Caco-2 (cell line): ENCODE measurements around the gene BPIFB6. TPM values are rescaled to one million over a fixed set of nuclear protein-coding genes. Genes with fewer than 3 reads are reported as not detected.

ENCODE experiments used
- BruUV-seq: library from RNA; stranded (reverse); fragments of 400-500 nt; replicated peaks from 2 replicates; lab custom pipeline; 2021; lab: Mats Ljungman, UMichigan
- CTCF ChIA-PET: fragments of 300-600 bp; sonication (Branson Sonifier 250); formaldehyde crosslinking; loops from one replicate; lab custom pipeline; 2022; ENCODE audit warnings: antibody characterized with exemption; lab: Charles Lee
- POLR2A ChIA-PET: fragments of 300-600 bp; sonication (Branson Sonifier 250); formaldehyde crosslinking; loops from one replicate; lab custom pipeline; 2022; ENCODE audit warnings: antibody characterized with exemption; lab: Charles Lee
- DNase-seq, 2 experiments: peaks; one replicate each; pipeline versions ENCODE4 v3.0.0 to v3.0.0-alpha.2; 2020 to 2022
- H3K27me3 ChIP-seq: replicated peaks from 2 replicates; pipeline ENCODE4 v1.6.0; 2011; ENCODE audit warnings: low read length; ENCODE audit not compliant: control insufficient read depth, insufficient read depth
- H3K36me3 ChIP-seq: 2 replicates; pipeline ENCODE4 v1.5.1; 2011; ENCODE audit warnings: low read length; ENCODE audit not compliant: control insufficient read depth, insufficient read depth
- H3K4me1 ChIP-seq: fragments of 250-450 bp; sonication (Bioruptor Pico); 2 replicates; pipeline ENCODE4 v1.5.1; 2020; ENCODE audit warnings: mild to moderate bottlenecking
- H3K4me3 ChIP-seq: 2 replicates; pipeline ENCODE4 v1.5.1; 2011; ENCODE audit warnings: low read depth, mild to moderate bottlenecking, control low read depth, low read length
- H3K9me3 ChIP-seq: fragments of 250-450 bp; sonication (Bioruptor Pico); 2 replicates; pipeline ENCODE4 v1.5.1; 2020; ENCODE audit warnings: mild to moderate bottlenecking, moderate library complexity
- H3K27ac Mint-ChIP-seq: one replicate; pipeline ENCODE4 v1.8.0; 2022; ENCODE audit warnings: mixed read lengths; ENCODE audit not compliant: unreplicated experiment
- H3K27me3 Mint-ChIP-seq: one replicate; pipeline ENCODE4 v1.8.0; 2022; ENCODE audit warnings: mixed read lengths; ENCODE audit not compliant: insufficient read depth, unreplicated experiment
- H3K36me3 Mint-ChIP-seq: one replicate; pipeline ENCODE4 v1.8.0; 2022; ENCODE audit warnings: mild to moderate bottlenecking, mixed read lengths; ENCODE audit not compliant: insufficient read depth, unreplicated experiment
- H3K4me1 Mint-ChIP-seq: one replicate; pipeline ENCODE4 v1.8.0; 2022; ENCODE audit warnings: low read depth, mixed read lengths; ENCODE audit not compliant: unreplicated experiment
- H3K4me3 Mint-ChIP-seq: one replicate; pipeline ENCODE4 v1.8.0; 2022; ENCODE audit warnings: mild to moderate bottlenecking, moderate library complexity, mixed read lengths; ENCODE audit not compliant: unreplicated experiment
- H3K9me3 Mint-ChIP-seq: one replicate; pipeline ENCODE4 v1.8.0; 2022; ENCODE audit warnings: mixed read lengths; ENCODE audit not compliant: unreplicated experiment
- CTCF ChIP-seq, 2 experiments: fragments of 200-600 bp in 1 of 2; IDR thresholded peaks; 1 replicate in 1 of 2; 2 replicates in 1 of 2; pipeline versions ENCODE4 v1.5.1 to v1.8.0; 2011 to 2022; ENCODE audit warnings: antibody characterized with exemption in 1 of 2, control low read depth in 1 of 2, inconsistent platforms in 1 of 2, low read depth in 1 of 2, low read length in 1 of 2, mild to moderate bottlenecking in 1 of 2, moderate library complexity in 1 of 2; ENCODE audit not compliant: insufficient read depth in 1 of 2, severe bottlenecking in 1 of 2, unreplicated experiment in 1 of 2
- intact Hi-C: fragments of 100-400 bp; cut with micrococcal nuclease; formaldehyde crosslinking; loops from one replicate; pipeline ENCODE4 v1.10.0; 2022; ENCODE audit not compliant: unreplicated experiment
- total RNA-seq: library from RNA; stranded (reverse); gene quantifications from 2 replicates; pipeline ENCODE4 v1.2.3, GENCODE V29; 2022

Gene BPIFB6
- total RNA-seq, 1 experiment from 2014 or later, result not detected

- Mint-ChIP-seq H3K4me3 (no peak within 1 kb of the TSS), H3K27ac (no peak within 1 kb of the TSS), H3K9me3 (peaks cover 10% of the 10 kb centered on the region), H3K36me3 (no peaks in the 10 kb centered on the region), H3K4me1 (no peaks in the 10 kb centered on the region), H3K27me3 (peaks cover 18% of the 10 kb centered on the region)
- Histone ChIP-seq H3K9me3 (peaks cover 10% of the 10 kb centered on the region), H3K4me3 (no peak within 1 kb of the TSS), H3K4me1 (no peaks in the 10 kb centered on the region), H3K36me3 (no peaks in the 10 kb centered on the region), H3K27me3 (peaks cover 3% of the 10 kb centered on the region)
- DNase-seq, result no peak
- POLR2A ChIA-PET, result no interaction called here
- TF ChIP-seq CTCF (IDR thresholded peaks at IDR 0.05; ENCODE audit: insufficient read depth in 1 of 2, low read depth in 1 of 2, low read length in 1 of 2, severe bottlenecking in 1 of 2, unreplicated experiment in 1 of 2), result no peak
- CTCF ChIA-PET, result no interaction called here
- intact Hi-C loops, result loop anchor here (5.0 to 10.0 kb wide), 2 partner anchors 90 to 103 kb away; no protein-coding TSS in a partner anchor
- no TSS peak for BruUV-seq
These were observed 23.8 kb upstream of the BPIFB6 start, which contains the start of gene BPIFB2 for GRCh38 chr20:33007376-33008335. BPIFB2 (plus strand) TSS chr20:33007704; CDS start chr20:33008575, 871 bp downstream.

GRCh38 chr20:33008336-33009213 lies 22.9 kb upstream of the BPIFB6 start:
- no TSS peak for BruUV-seq
- peaks cover 18% of the 10 kb centered on the region for H3K27me3 Mint-ChIP-seq
- DNase-seq, result no peak
- Histone ChIP-seq H3K27me3 (peaks cover 3% of the 10 kb centered on the region), H3K4me3 (no peak overlapping the region), H3K9me3 (peaks cover 10% of the 10 kb centered on the region), H3K4me1 (no peaks in the 10 kb centered on the region), H3K36me3 (no peaks in the 10 kb centered on the region)
- intact Hi-C loops, result loop anchor here (5.0 to 10.0 kb wide), 2 partner anchors 89 to 104 kb away; no protein-coding TSS in a partner anchor
- TF ChIP-seq CTCF (IDR thresholded peaks at IDR 0.05; ENCODE audit: insufficient read depth in 1 of 2, low read depth in 1 of 2, low read length in 1 of 2, severe bottlenecking in 1 of 2, unreplicated experiment in 1 of 2), result no peak
- ChIA-PET CTCF (no interaction called here), POLR2A (no interaction called here)
- no peak overlapping the region for H3K4me3 Mint-ChIP-seq
- no peaks in the 10 kb centered on the region for H3K36me3 Mint-ChIP-seq
- no peak overlapping the region for H3K27ac Mint-ChIP-seq
- no peaks in the 10 kb centered on the region for H3K4me1 Mint-ChIP-seq
- peaks cover 10% of the 10 kb centered on the region for H3K9me3 Mint-ChIP-seq
